IMR-90 (cell line): ENCODE data around the gene C2orf74. TPM values are rescaled to one million over a fixed set of nuclear protein-coding genes. Genes with fewer than 3 reads are reported as not detected.

Source experiments
- ATAC-seq: fragments of 200-7000 bp; cut with Tn5 transposase; 2 replicates; pipeline ENCODE4 v1.9.1; 2020; ENCODE audit warnings: low read depth, mild to moderate bottlenecking, moderate library complexity
- BruUV-seq: library from RNA; stranded (reverse); fragments of 400-500 nt; replicated peaks from 2 replicates; lab custom pipeline; 2021; lab: Mats Ljungman, UMichigan
- CTCF ChIA-PET: fragments of 300-600 bp; formaldehyde crosslinking; extraction: SDS; loops from one replicate; lab custom pipeline; 2021; ENCODE audit warnings: antibody characterized with exemption; lab: Yijun Ruan, JAX
- POLR2A ChIA-PET: fragments of 300-600 bp; sonication (Branson Sonifier 250); formaldehyde crosslinking; loops from one replicate; lab custom pipeline; 2022; ENCODE audit warnings: antibody characterized with exemption; ENCODE audit not compliant: unreplicated experiment; lab: Charles Lee
- DNase-seq: peaks from one replicate; pipeline ENCODE4 v3.0.0; 2013
- H2AFZ ChIP-seq: replicated peaks from 2 replicates; pipeline ENCODE3; 2013; ENCODE audit warnings: low read length, mild to moderate bottlenecking; ENCODE audit not compliant: poor library complexity
- H2AK5ac ChIP-seq: 2 replicates; pipeline ENCODE4 v1.6.1; 2013; ENCODE audit warnings: low read depth, low read length, inconsistent platforms
- H2AK9ac ChIP-seq: replicated peaks from 2 replicates; pipeline ENCODE3; 2013; ENCODE audit warnings: mild to moderate bottlenecking, low read depth, low read length, moderate library complexity; ENCODE audit not compliant: poor library complexity
- H2BK120ac ChIP-seq: 2 replicates; pipeline ENCODE4 v1.6.1; 2013; ENCODE audit warnings: low read depth, low read length, inconsistent platforms
- H2BK15ac ChIP-seq: 3 replicates; pipeline ENCODE4 v1.6.1; 2013; ENCODE audit warnings: low read depth, low read length, inconsistent platforms
- H2BK20ac ChIP-seq: 2 replicates; pipeline ENCODE4 v1.6.1; 2013; ENCODE audit warnings: low read depth, mild to moderate bottlenecking, inconsistent platforms, low read length, moderate library complexity
- H2BK5ac ChIP-seq: 2 replicates; pipeline ENCODE4 v1.6.1; 2013; ENCODE audit warnings: mild to moderate bottlenecking, low read depth, low read length, inconsistent platforms; ENCODE audit not compliant: poor library complexity, severe bottlenecking
- H3K14ac ChIP-seq: replicated peaks from 2 replicates; pipeline ENCODE4 v1.6.1; 2013; ENCODE audit warnings: low read depth, low read length, inconsistent platforms
- H3K18ac ChIP-seq: 2 replicates; pipeline ENCODE4 v1.6.1; 2013; ENCODE audit warnings: low read depth, low read length, control low read depth
- H3K23ac ChIP-seq: 2 replicates; pipeline ENCODE4 v1.6.1; 2013; ENCODE audit warnings: low read depth, low read length, inconsistent platforms
- H3K27ac ChIP-seq: 2 replicates; pipeline ENCODE4 v1.5.1; 2013; ENCODE audit warnings: mild to moderate bottlenecking, control low read depth, low read length; ENCODE audit not compliant: insufficient read depth
- H3K27me3 ChIP-seq: 2 replicates; pipeline ENCODE4 v1.6.1; 2013; ENCODE audit warnings: low read length; ENCODE audit not compliant: control insufficient read depth, insufficient read depth
- H3K36me3 ChIP-seq: 2 replicates; pipeline ENCODE4 v1.6.1; 2013; ENCODE audit warnings: low read length, mixed read lengths; ENCODE audit not compliant: control insufficient read depth, insufficient read depth
- H3K4ac ChIP-seq: 2 replicates; pipeline ENCODE4 v1.6.1; 2013; ENCODE audit warnings: low read depth, low read length, inconsistent platforms
- H3K4me1 ChIP-seq: 2 replicates; pipeline ENCODE4 v1.6.1; 2013; ENCODE audit warnings: low read length, mixed read lengths; ENCODE audit not compliant: control insufficient read depth, insufficient read depth
- H3K4me2 ChIP-seq: 2 replicates; pipeline ENCODE4 v1.6.1; 2013; ENCODE audit warnings: low read depth, mild to moderate bottlenecking, control low read depth, low read length, moderate library complexity
- H3K4me3 ChIP-seq: 2 replicates; pipeline ENCODE4 v1.5.1; 2013; ENCODE audit warnings: low read depth, mild to moderate bottlenecking, control low read depth, low read length, moderate library complexity; ENCODE audit not compliant: insufficient read depth
- H3K56ac ChIP-seq: 2 replicates; pipeline ENCODE4 v1.6.1; 2013; ENCODE audit warnings: low read length, inconsistent platforms; ENCODE audit not compliant: insufficient read depth; ENCODE audit errors: extremely low read depth
- H3K79me1 ChIP-seq, 2 experiments: 2 replicates each; pipeline ENCODE4 v1.6.1; 2013; ENCODE audit warnings: low read length in 2 of 2, inconsistent platforms in 1 of 2, low read depth in 1 of 2
- H3K9ac ChIP-seq: 2 replicates; pipeline ENCODE4 v1.6.1; 2013; ENCODE audit warnings: low read depth, low read length, control low read depth
- H3K9me1 ChIP-seq: 2 replicates; pipeline ENCODE4 v1.6.1; 2013; ENCODE audit warnings: low read length, inconsistent platforms; ENCODE audit not compliant: insufficient read depth
- H3K9me3 ChIP-seq: 2 replicates; pipeline ENCODE4 v1.6.1; 2013; ENCODE audit warnings: low read length; ENCODE audit not compliant: control insufficient read depth, insufficient read depth
- H4K20me1 ChIP-seq: 2 replicates; pipeline ENCODE4 v1.6.1; 2013; ENCODE audit warnings: low read length, inconsistent platforms; ENCODE audit not compliant: insufficient read depth
- H4K5ac ChIP-seq: 2 replicates; pipeline ENCODE4 v1.6.1; 2013; ENCODE audit warnings: mild to moderate bottlenecking, low read depth, low read length, control low read depth
- H4K8ac ChIP-seq, 2 experiments: 2 replicates each; pipeline ENCODE4 v1.6.1; 2013; ENCODE audit warnings: low read depth in 2 of 2, low read length in 2 of 2, control low read depth in 1 of 2, inconsistent platforms in 1 of 2
- H4K91ac ChIP-seq: 2 replicates; pipeline ENCODE4 v1.6.1; 2013; ENCODE audit warnings: low read depth, low read length, inconsistent platforms; ENCODE audit not compliant: insufficient read depth
- CHD1 ChIP-seq: IDR thresholded peaks from 2 replicates; pipeline ENCODE4 v1.6.1; 2012; ENCODE audit warnings: low read depth, low read length, improper control_type of control experiment
- FOS ChIP-seq: fragments of 150-350 bp; IDR thresholded peaks from 2 replicates; pipeline ENCODE4 v1.6.1; 2016; ENCODE audit warnings: low read depth, low read length
- MAFK ChIP-seq: IDR thresholded peaks from 2 replicates; pipeline ENCODE4 v1.6.1; 2012; ENCODE audit warnings: low read depth, low read length, improper control_type of control experiment
- MAZ ChIP-seq: IDR thresholded peaks from 2 replicates; pipeline ENCODE4 v1.6.1; 2012; ENCODE audit warnings: low read depth, mild to moderate bottlenecking, low read length, improper control_type of control experiment, moderate library complexity, borderline replicate concordance
- MXI1 ChIP-seq: IDR thresholded peaks from 2 replicates; pipeline ENCODE4 v1.6.1; 2012; ENCODE audit warnings: low read depth, mild to moderate bottlenecking, low read length, moderate library complexity, borderline replicate concordance
- POLR2A ChIP-seq: IDR thresholded peaks from 2 replicates; pipeline ENCODE4 v1.6.1; 2012; ENCODE audit warnings: mild to moderate bottlenecking, low read depth, low read length
- RAD21 ChIP-seq: IDR thresholded peaks from 2 replicates; pipeline ENCODE4 v1.6.1; 2012; ENCODE audit warnings: low read length, improper control_type of control experiment
- RCOR1 ChIP-seq: IDR thresholded peaks from 2 replicates; pipeline ENCODE4 v1.6.1; 2012; ENCODE audit warnings: mild to moderate bottlenecking, low read length, improper control_type of control experiment; ENCODE audit not compliant: insufficient replicate concordance
- RFX5 ChIP-seq: IDR thresholded peaks from 2 replicates; pipeline ENCODE4 v1.8.0; 2012; ENCODE audit warnings: low read depth, mild to moderate bottlenecking, low read length, moderate library complexity
- SMC3 ChIP-seq: fragments of 150-350 bp; IDR thresholded peaks from 2 replicates; pipeline ENCODE4 v1.6.1; 2016; ENCODE audit warnings: low read depth, mild to moderate bottlenecking, antibody characterized with exemption, low read length, moderate library complexity
- WGBS, 2 experiments: methylation state at CpG; one replicate each; pipeline versions ENCODE4 v1.1.5 to v1.1.7; 2013; ENCODE audit warnings: missing lambda C conversion rate in 2 of 2; ENCODE audit not compliant: insufficient read length in 1 of 2; ENCODE audit errors: extremely low coverage in 2 of 2; 5-methylcytosine and 5-hydroxymethylcytosine counted together
- dilution Hi-C: fragments of 300-500 bp; cut with HindIII; formaldehyde crosslinking; loops from one replicate; pipeline ENCODE4 v1.14.3; 2018; ENCODE audit warnings: low sequenced_read_pairs; ENCODE audit not compliant: unreplicated experiment
- in situ Hi-C: fragments of 300-500 bp; cut with MboI; formaldehyde crosslinking; loops from 3 replicates; pipeline ENCODE4 v1.14.3; 2019; ENCODE audit warnings: low sequenced_read_pairs, inconsistent platforms, mixed read lengths
- intact Hi-C: fragments of 100-400 bp; cut with micrococcal nuclease; formaldehyde crosslinking; loops from 2 replicates; pipeline ENCODE4 v1.10.0; 2022
- polyA plus RNA-seq, 3 experiments: library from polyadenylated mRNA; depleted of rRNA; stranded (reverse); fragments of >200 nt; gene quantifications; 2 replicates each; pipeline ENCODE4 v1.2.3, GENCODE V29; 2012; ENCODE audit warnings: low replicate concordance in 1 of 3
- total RNA-seq: library from RNA; depleted of rRNA; stranded (reverse); fragments of >200 nt; gene quantifications from 2 replicates; pipeline ENCODE4 v1.2.3, GENCODE V29; 2012
- TF ChIP-seq, protein P1 (sequence below): fragments of 150-350 bp; IDR thresholded peaks from 2 replicates; pipeline ENCODE4 v1.6.1; 2017; ENCODE audit warnings: mild to moderate bottlenecking, antibody characterized with exemption, low read length, low read depth
- TF ChIP-seq, protein P2 (sequence below): fragments of 150-350 bp; IDR thresholded peaks from 2 replicates; pipeline ENCODE4 v1.6.1; 2016; ENCODE audit warnings: low read depth, mild to moderate bottlenecking, low read length, moderate library complexity, borderline replicate concordance

The C2orf74 gene
- total and polyA plus RNA-seq, 2 of the 4 experiments (the other 2 are of a cell fraction), result 8.4 to 21.9 TPM

DNA sequence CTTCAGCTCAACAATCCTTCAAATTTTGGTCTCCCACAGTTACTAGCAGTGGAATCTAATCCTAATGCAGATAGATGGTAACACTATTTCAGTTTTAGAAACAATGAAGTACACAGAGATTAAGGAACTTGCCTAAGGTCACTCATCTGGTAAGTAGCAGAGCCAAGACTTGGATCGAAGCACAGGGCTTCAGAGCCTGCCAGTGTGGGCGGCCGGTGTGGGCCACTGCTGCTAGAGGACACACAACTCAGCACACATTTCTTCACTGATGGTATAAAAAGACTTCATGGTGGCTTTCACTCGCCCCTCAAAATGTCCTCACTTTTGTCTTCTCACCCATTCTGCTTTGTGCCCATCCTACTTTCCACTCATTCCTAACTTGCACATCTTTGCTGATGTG lies 11.1 kb downstream of the C2orf74 start:
- H3K36me3 ChIP-seq, result no peaks in the 10 kb centered on the region
- no peak overlapping the region for H3K56ac ChIP-seq
- no peak overlapping the region for H3K9ac ChIP-seq
- no peak overlapping the region for H4K5ac ChIP-seq
- H2BK5ac ChIP-seq, result no peak overlapping the region
- CTCF ChIA-PET, result no interaction called here
- H3K27me3 ChIP-seq, result no peaks in the 10 kb centered on the region
- DNase-seq (no peak), ATAC-seq (no peak)
- no peak overlapping the region for H3K14ac ChIP-seq
- no peaks in the 10 kb centered on the region for H3K9me3 ChIP-seq
- no peak overlapping the region for H2BK120ac ChIP-seq
- H3K9me1 ChIP-seq, result peaks cover 5% of the 10 kb centered on the region; the same call in 1 of the 2 replicates
- no peak overlapping the region for H4K8ac ChIP-seq
- H3K4me2 ChIP-seq, result no peak overlapping the region
- WGBS, 2 experiments, result 92% methylated on average over 2 of the region's 4 CpGs; no CpG with 5 or more reads in 1 of the 2 experiments
- no peak overlapping the region for H2BK20ac ChIP-seq
- no peak overlapping the region for H3K23ac ChIP-seq
- H2BK15ac ChIP-seq, result no peak overlapping the region
- H3K4ac ChIP-seq, result no peak overlapping the region
- H3K18ac ChIP-seq, result no peak overlapping the region
- H3K27ac ChIP-seq, result no peak overlapping the region
- H2AK9ac ChIP-seq, result no peak overlapping the region
- H3K4me1 ChIP-seq, result peaks cover 2% of the 10 kb centered on the region
- no peak overlapping the region for H4K91ac ChIP-seq
- H2AFZ ChIP-seq, result no peak overlapping the region
- dilution Hi-C loops, result no loop called here
- POLR2A ChIA-PET, result no interaction called here
- TF ChIP-seq, protein P1, sequence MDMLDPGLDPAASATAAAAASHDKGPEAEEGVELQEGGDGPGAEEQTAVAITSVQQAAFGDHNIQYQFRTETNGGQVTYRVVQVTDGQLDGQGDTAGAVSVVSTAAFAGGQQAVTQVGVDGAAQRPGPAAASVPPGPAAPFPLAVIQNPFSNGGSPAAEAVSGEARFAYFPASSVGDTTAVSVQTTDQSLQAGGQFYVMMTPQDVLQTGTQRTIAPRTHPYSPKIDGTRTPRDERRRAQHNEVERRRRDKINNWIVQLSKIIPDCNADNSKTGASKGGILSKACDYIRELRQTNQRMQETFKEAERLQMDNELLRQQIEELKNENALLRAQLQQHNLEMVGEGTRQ, result no peak
- no peak for TF ChIP-seq FOS
- no peak for TF ChIP-seq SMC3
- TF ChIP-seq RFX5, result no peak
- TF ChIP-seq RAD21, result no peak
- no peak for TF ChIP-seq MAZ
- TF ChIP-seq, protein P2, sequence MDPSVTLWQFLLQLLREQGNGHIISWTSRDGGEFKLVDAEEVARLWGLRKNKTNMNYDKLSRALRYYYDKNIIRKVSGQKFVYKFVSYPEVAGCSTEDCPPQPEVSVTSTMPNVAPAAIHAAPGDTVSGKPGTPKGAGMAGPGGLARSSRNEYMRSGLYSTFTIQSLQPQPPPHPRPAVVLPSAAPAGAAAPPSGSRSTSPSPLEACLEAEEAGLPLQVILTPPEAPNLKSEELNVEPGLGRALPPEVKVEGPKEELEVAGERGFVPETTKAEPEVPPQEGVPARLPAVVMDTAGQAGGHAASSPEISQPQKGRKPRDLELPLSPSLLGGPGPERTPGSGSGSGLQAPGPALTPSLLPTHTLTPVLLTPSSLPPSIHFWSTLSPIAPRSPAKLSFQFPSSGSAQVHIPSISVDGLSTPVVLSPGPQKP, result no peak
- no peak for TF ChIP-seq RCOR1
- TF ChIP-seq MXI1, result no peak
- TF ChIP-seq MAFK, result no peak
- TF ChIP-seq POLR2A, result no peak
- TF ChIP-seq CHD1, result no peak
- no TSS peak for BruUV-seq
- H2AK5ac ChIP-seq, result no peak overlapping the region
- in situ Hi-C loops, result no loop called here
- peaks cover 2 to 8% of the 10 kb centered on the region in 2 experiments; a peak in 3 of 4 replicates for H3K79me1 ChIP-seq
- intact Hi-C loops, result no loop called here
- H4K20me1 ChIP-seq, result no peaks in the 10 kb centered on the region
- no peak overlapping the region for H3K4me3 ChIP-seq
